Jurkat, Clone E6-1 (cell line): Measurements from ENCODE around the gene STK24.

ENCODE experiments used
- DNase-seq: peaks from one replicate; pipeline ENCODE4 v3.0.0-alpha.2; 2011; ENCODE audit warnings: low read depth, low spot score
- H3K4me3 ChIP-seq: 2 replicates; pipeline ENCODE4 v1.5.1; 2011; ENCODE audit warnings: mild to moderate bottlenecking, low read length, control low read depth, moderate library complexity

Gene STK24

DNA sequence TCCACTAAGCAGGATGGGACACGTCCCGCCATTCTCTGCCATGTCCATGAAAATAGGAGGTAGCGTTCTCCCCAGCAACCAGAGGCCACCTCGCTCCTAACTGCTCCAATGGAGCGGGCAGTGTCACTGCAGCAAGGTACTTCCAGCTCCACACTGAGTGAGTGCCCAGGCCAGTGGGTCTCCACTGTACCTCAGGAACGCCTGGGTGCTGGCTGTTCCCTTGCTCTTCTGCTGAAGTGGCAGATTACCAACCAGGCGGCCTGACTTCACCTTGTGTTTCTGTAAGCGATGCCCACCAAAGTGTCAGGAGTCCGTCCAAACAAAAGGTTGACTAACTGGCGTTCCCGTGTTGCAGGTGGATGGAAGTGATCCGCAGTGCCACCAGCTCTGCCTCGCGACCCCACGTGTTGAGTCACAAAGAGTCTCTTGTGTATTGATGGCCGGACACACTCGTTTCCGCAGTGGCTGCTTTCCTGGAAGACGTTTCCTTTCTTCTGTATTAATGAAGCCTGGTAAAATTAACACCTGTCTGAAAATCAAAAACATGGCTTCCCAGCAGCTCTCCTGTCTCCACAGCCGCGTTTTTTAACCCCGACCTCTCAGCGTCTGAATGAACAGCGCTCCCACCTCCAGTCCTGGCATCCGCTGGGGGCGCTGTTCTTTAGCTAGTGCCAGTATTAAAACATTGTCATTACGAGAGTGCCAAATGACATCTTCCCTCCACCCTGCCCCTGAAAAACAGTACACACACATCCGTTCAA, 128.8 kb downstream of the STK24 start:
- peak; percentile 74 for DNase-seq
- H3K4me3 ChIP-seq = no peak overlapping the region

GRCh38 chr13:98447130-98447529, 129.8 kb downstream of the STK24 start:
- no peak for DNase-seq

GRCh38 chr13:98446234-98446621, 130.7 kb downstream of the STK24 start:
- H3K4me3 ChIP-seq = no peak overlapping the region

More at GRCh38 chr13:98447130-98447529, 129.8 kb downstream of the STK24 start:
- H3K4me3 ChIP-seq = no peak overlapping the region

GRCh38 chr13:98445340-98446233, 131.3 kb downstream of the STK24 start:
- DNase-seq = peak; percentile 57
- H3K4me3 ChIP-seq = peak overlapping the region; percentile 27

More at GRCh38 chr13:98446234-98446621, 130.7 kb downstream of the STK24 start:
- DNase-seq = no peak

DNA sequence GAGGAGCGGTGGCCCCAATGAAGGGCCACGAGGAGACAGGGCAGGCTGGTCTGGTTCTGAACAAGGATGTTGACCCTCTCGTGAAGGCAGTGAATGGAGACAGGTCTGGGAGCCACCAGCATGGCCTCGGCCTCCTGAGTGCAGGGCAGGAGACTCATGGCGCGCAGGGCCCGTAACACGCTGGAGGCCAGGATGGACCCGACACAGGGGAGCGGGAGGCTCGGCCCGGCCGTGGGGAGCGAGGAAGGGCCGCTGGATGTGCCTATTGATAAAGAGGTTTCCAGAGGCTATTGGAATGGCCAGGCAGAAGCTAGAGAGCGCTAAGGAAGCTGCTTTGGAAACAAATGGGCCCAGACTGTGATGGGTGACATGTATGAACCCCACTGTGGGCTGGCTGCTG, 132.5 kb downstream of the STK24 start:
- DNase-seq = no peak
- no peak overlapping the region for H3K4me3 ChIP-seq

- DNase-seq = no peak
Observed at GRCh38 chr13:98443800-98444325, 133.0 kb downstream of the STK24 start.

DNA sequence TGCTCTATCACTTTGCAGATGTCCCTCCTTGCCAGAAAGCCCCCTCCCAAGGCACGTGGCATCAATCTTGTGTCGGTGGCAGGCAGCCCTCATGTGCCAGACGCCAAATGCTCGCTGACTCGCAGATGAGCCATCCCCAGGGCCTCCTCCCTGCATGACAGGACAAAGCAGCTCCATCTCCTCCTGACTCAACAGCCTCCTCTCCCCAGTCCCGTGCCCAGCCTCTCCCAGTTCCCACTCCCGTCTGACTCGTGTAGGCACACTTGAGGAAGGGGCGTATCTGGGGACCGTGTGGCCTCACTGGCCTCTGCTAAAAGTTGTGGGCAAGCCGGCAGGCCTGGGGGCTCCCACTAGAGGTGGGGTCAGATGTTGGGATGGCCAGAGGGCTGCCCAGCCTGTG, 133.6 kb downstream of the STK24 start:
- no peak overlapping the region for H3K4me3 ChIP-seq
- no peak for DNase-seq

More at GRCh38 chr13:98443800-98444325, 133.0 kb downstream of the STK24 start:
- H3K4me3 ChIP-seq = no peak overlapping the region

DNA sequence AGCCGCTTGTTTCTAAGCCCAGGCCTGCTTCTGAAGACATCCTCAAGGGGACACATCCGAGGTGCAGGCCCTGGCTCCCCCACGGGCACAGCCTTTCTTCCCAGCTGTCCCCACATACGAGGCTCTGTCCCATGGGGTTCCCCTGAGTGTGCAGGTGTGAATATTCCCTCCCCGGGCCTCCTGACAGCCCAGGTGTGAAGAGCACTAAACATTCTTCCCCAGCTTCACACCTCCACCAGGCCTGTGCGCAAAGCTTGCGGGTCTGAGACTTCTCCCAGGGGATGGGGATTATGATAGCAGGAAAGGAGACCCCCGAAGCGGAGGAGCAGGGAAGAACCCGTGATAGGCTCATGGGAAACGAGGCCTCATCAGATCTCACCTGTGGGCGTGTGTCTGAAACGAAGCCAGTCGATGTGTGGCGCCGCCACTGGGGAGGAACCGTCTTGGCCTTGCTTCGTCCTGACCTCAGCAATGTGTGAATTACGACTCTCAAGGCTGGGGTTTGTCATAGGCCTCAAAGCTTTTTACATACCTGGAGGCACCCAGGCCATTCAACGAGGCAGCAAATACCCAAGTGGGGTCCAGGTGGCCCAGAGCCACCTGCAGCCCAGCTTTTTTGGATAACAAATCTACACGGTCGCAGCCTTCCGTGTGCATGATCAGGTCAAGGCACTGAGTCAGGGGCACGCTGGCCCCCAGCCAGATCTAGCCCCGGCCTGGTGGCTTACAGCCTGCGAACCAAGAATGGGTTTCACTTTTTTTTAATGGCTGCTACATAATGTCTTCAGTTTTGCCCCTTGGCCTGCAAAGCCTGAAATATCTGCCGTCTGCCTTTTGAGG, 134.3 kb downstream of the STK24 start:
- no peak for DNase-seq
- no peak overlapping the region for H3K4me3 ChIP-seq

- no peak overlapping the region for H3K4me3 ChIP-seq
- DNase-seq = no peak
Observed at GRCh38 chr13:98441056-98441676, 135.7 kb downstream of the STK24 start.

DNA sequence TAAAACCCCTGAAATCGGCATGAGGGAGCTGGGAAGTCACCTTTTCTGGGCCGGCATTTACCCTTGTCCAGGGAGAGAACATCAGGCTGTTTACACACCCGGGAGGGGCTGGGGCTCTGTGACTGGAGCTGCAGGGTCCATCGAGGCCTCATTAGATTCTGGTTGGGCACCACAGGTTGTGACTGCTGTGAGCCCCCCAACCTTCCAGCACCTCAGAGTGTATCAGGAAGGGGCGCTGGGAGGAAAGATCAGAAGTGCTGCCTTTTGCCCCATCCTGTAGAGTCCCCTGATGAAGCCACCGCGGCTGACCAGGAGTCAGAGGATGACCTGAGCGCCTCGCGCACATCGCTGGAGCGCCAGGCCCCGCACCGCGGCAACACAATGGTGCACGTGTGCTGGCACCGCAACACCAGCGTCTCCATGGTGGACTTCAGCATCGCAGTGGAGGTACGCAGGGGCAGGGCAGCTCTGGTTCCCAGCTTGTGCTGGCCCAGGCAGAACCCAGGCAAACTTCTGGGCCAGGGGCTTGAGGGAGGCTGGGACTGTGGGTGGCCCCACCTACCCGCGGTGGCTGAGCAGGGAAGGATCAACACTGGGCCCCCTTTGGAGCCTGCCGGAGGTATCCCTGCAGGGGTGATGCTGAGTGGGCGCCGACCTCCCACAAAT, 136.4 kb downstream of the STK24 start:
- no peak overlapping the region for H3K4me3 ChIP-seq
- no peak for DNase-seq

DNA sequence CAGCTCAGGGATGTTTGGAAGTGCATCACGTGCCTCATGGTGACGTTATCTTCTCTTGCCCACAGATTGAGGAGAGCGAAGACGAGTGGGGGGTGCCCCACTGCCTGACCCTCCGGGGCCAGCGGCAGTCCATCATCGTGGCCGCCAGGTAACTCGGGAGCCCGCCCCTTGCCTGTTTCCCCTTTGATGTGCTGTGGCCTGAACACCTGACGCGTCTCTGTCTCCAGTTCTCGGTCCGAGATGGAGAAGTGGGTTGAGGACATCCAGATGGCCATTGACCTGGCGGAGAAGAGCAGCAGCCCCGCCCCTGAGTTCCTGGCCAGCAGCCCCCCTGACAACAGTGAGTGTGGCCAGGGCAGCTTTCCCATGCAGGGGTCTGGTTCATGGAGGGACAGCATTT, 137.0 kb downstream of the STK24 start:
- no peak overlapping the region for H3K4me3 ChIP-seq
- DNase-seq = no peak

GRCh38 chr13:98439126-98439828, 137.6 kb downstream of the STK24 start:
- no peak overlapping the region for H3K4me3 ChIP-seq
- no peak for DNase-seq

GRCh38 chr13:98438246-98439125, 138.4 kb downstream of the STK24 start:
- DNase-seq = no peak
- H3K4me3 ChIP-seq = no peak overlapping the region

DNA sequence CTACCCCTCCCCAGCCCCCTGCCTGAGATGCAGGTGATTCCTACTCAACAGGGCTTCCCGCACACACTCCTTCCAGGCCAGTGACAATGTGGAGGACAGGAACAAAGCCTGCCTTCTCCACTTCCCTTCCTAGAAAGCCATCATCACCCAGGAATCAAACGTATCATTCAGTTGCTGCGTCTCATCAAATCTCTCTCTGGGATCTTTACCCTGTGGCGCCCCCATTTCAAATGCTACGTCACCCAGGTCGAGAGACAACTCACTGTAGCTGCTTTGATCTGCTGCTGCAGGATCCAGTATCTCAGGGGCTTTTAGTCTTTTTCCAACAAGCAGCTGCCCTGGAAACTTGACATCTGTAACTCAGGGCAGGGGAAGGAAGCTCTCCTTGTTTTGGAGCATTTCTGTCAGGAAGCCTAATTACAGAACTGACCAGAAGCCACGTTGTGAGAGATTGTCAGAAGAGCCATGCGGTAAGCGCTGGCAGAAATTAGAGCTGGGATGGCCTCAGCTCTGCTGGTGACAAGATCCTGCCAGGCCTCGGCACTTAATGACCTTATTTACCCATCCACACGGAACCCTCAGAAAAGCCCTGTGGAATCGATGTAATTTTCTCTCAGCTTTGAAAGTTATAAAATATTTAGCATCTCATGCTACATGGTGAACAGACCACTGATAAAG, 140.5 kb downstream of the STK24 start:
- H3K4me3 ChIP-seq = no peak overlapping the region
- no peak for DNase-seq

GRCh38 chr13:98435376-98435775, 141.5 kb downstream of the STK24 start:
- no peak overlapping the region for H3K4me3 ChIP-seq
- no peak for DNase-seq

GRCh38 chr13:98434060-98434459, 142.8 kb downstream of the STK24 start:
- H3K4me3 ChIP-seq = no peak overlapping the region
- no peak for DNase-seq
